Right lobe of liver (tissue), 6 donors: ENCODE data around the gene PSMB7. TPM values are rescaled to one million over a fixed set of nuclear protein-coding genes. Genes with fewer than 3 reads are reported as not detected.

Source experiments
- ATAC-seq, 4 donors: fragments of 200-7000 bp; cut with Tn5 transposase; one replicate each; pipeline ENCODE4 v1.9.1; 2020; ENCODE audit warnings: mild to moderate bottlenecking in 4 of 4, moderate library complexity in 4 of 4
- DNase-seq, 3 donors: peaks; one replicate each; pipeline ENCODE4 v3.0.0-alpha.2; 2020
- H3K27ac ChIP-seq, 3 donors: fragments of 200-600 bp; one replicate each; pipeline ENCODE4 v1.8.0; 2022
- H3K27me3 ChIP-seq, 2 donors: fragments of 200-600 bp; one replicate each; pipeline ENCODE4 v1.8.0; 2022
- H3K36me3 ChIP-seq, 4 donors: fragments of 200-600 bp; sonication (generic) in 1 of 4; one replicate each; pipeline versions ENCODE4 v1.5.1 to v1.8.0; 2017 to 2022; ENCODE audit warnings: control low read depth in 1 of 4
- H3K4me1 ChIP-seq, 4 donors: fragments of 200-600 bp; sonication (generic) in 1 of 4; one replicate each; pipeline versions ENCODE4 v1.5.1 to v1.8.0; 2017 to 2022; ENCODE audit warnings: control low read depth in 1 of 4
- H3K4me3 ChIP-seq, 3 donors: fragments of 200-600 bp; one replicate each; pipeline ENCODE4 v1.8.0; 2022
- H3K9me3 ChIP-seq, 4 donors: fragments of 200-600 bp; sonication (generic) in 1 of 4; one replicate each; pipeline versions ENCODE4 v1.5.1 to v1.8.0; 2017 to 2022; ENCODE audit warnings: control low read depth in 1 of 4
- POLR2A ChIP-seq: fragments of 450-650 bp; IDR thresholded peaks from one replicate; pipeline ENCODE4 v1.6.1; 2017; ENCODE audit warnings: antibody characterized with exemption, mild to moderate bottlenecking
- WGBS: methylation state at CpG from one replicate; pipeline ENCODE4 v1.1.6; 2018; ENCODE audit warnings: low coverage, low lambda C conversion rate; ENCODE audit not compliant: insufficient coverage; ENCODE audit errors: missing lambda C conversion rate; 5-methylcytosine and 5-hydroxymethylcytosine counted together
- intact Hi-C, 2 donors: fragments of 100-400 bp; cut with DNase I; formaldehyde crosslinking; loops; one replicate each; pipeline versions ENCODE4 v1.11.2 to v1.14.1; 2022
- total RNA-seq, 6 experiments: library from RNA; depleted of rRNA in 2 of 6; stranded (reverse); fragments of >200 nt in 2 of 6; fragmentation: NEBNext Ultra II Directional in 3 of 6; extraction: Animal tissue kit (Norgen Biotek cat#: 25700) in 3 of 6; gene quantifications; one replicate each; pipeline versions ENCODE4 v1.1.0 to v1.2.4, GENCODE V29; 2016 to 2023
- TF ChIP-seq, protein P1 (sequence below), 4 donors: fragments of 200-600 bp in 3 of 4; fragments of 450-650 bp in 1 of 4; IDR thresholded peaks; one replicate each; pipeline versions ENCODE4 v1.5.1 to v1.8.0; 2016 to 2022; ENCODE audit warnings: antibody characterized with exemption in 4 of 4, mild to moderate bottlenecking in 2 of 4
- donor health status: DM: no; HTN: yes; CAD: no.
- donor health status: DM: no; HTN: no; CAD: no.
- donor health status: DM: no; HTN: no; CAD: no.
- donor health status: DM: no; HTN: yes; CAD: no.
- donor health status: DM: no; HTN: yes; CAD: no.

Gene PSMB7
- total RNA-seq, 6 experiments from 2014 or later = 76.4 to 196 (median 96.8) TPM

DNA sequence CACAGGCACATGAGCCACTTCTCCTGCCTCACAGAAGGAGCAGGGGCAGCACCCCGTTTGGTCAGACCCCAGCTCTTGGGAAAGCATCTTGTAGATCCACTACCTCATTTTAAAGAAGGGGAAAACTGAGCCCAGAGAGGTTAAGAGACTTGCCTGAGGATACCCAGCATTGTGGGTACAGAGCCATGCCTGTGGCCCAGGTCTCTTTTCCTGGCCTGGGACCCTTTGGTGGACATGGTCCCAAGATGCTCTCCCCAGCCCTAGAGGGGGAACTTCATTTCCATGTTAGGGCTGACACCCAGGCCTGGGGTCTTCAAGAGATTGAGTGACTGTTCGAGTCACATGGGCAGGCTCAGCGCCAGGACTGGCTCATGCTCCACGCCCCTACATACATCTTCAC, 93.3 kb downstream of the PSMB7 start:
- TF ChIP-seq POLR2A = no peak
- TF ChIP-seq, protein P1, sequence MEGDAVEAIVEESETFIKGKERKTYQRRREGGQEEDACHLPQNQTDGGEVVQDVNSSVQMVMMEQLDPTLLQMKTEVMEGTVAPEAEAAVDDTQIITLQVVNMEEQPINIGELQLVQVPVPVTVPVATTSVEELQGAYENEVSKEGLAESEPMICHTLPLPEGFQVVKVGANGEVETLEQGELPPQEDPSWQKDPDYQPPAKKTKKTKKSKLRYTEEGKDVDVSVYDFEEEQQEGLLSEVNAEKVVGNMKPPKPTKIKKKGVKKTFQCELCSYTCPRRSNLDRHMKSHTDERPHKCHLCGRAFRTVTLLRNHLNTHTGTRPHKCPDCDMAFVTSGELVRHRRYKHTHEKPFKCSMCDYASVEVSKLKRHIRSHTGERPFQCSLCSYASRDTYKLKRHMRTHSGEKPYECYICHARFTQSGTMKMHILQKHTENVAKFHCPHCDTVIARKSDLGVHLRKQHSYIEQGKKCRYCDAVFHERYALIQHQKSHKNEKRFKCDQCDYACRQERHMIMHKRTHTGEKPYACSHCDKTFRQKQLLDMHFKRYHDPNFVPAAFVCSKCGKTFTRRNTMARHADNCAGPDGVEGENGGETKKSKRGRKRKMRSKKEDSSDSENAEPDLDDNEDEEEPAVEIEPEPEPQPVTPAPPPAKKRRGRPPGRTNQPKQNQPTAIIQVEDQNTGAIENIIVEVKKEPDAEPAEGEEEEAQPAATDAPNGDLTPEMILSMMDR (IDR thresholded peaks at IDR 0.05) = no peak
- Histone ChIP-seq H3K27ac (no peak overlapping the region), H3K36me3 (peaks cover 3 to 32% (median 13%) of the 10 kb centered on the region in 4 donors), H3K27me3 (no peaks in the 10 kb centered on the region), H3K4me3 (no peak overlapping the region), H3K4me1 (no peaks in the 10 kb centered on the region), H3K9me3 (no peaks in the 10 kb centered on the region)
- whole genome bisulfite sequencing = 83% methylated on average over 1 of the region's 4 CpGs
- no peak for DNase-seq
- intact Hi-C loops = loop anchor here in 1 of 2 donors (10.0 kb wide), 1 partner anchor 187 kb away; no protein-coding TSS in a partner anchor
- no peak for ATAC-seq

DNA sequence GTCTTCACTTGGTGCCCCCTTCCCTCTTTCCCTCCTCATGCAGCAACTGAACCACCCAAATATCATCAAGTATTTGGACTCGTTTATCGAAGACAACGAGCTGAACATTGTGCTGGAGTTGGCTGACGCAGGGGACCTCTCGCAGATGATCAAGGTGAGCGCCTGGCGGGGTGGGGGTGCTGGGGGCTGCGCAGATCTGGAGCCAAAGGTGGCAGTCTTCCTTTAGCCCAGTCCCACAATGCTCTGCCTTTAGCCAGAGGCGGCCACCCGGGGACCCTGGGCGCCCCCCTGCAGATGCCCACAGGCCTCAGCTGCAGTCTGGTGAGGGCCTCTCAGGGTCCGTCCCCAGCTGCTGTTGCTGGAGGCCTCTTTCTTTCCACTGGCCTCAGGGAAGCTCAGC, 93.8 kb downstream of the PSMB7 start:
- H3K4me3 ChIP-seq = no peak overlapping the region
- DNase-seq (no peak), ATAC-seq (no peak)
- intact Hi-C loops = loop anchor here in 1 of 2 donors (10.0 kb wide), 1 partner anchor 187 kb away; no protein-coding TSS in a partner anchor
- TF ChIP-seq POLR2A = no peak
- TF ChIP-seq, protein P1 (IDR thresholded peaks at IDR 0.05) = no peak
- H3K9me3 ChIP-seq = no peaks in the 10 kb centered on the region
- H3K4me1 ChIP-seq = no peaks in the 10 kb centered on the region
- H3K36me3 ChIP-seq = peaks cover 3 to 27% (median 12%) of the 10 kb centered on the region in 4 donors
- H3K27ac ChIP-seq = no peak overlapping the region
- H3K27me3 ChIP-seq = no peaks in the 10 kb centered on the region
- WGBS = 93% methylated on average over 5 of the region's 12 CpGs

DNA sequence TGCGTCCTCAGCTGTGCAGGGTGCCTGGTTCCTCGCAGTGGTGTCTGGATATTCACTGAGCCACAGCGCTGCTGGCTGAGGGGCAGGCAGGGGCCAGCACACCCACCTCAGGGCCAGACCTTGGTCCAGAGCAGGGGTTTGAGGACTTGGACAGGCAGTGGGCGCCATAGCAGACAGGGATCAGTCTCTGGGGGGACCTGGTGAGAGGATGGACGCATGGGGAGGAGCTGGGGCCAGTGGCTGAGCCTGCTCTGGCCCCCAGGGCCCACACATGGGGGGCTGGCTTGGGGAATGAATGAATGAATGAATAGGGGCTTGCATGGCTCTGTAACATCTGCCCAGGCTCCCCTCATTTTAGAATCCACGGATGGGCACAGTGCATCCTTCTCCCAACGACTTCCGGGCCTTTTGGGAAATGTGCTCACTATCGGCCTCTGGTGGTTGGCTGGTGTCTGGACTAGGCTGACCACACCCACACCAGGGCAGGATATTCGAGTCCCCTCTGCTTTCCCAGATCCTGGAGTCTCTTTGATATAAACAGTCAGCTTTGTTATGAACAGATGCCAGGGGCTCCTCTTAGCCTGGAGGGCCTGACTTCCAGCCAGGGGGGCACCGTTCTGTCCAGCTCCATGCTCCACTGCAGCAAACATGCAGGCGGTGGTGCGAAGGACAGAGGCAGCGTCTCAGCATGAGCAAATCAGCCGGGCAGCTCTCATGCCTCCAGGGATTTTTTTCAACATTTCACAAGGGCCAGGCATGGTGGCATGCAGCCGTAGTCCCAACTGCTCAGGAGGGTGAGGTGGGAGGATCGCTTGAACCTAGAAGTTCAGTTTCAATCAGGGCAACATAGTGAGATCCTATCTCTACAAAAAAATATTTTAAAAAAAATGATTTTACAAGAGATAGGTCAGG, 94.9 kb downstream of the PSMB7 start:
- H3K36me3 ChIP-seq = peaks cover 3 to 29% (median 16%) of the 10 kb centered on the region in 4 donors
- peak; percentile 75 to 91 (median 85) for ATAC-seq
- H3K4me3 ChIP-seq = no peak overlapping the region

DNA sequence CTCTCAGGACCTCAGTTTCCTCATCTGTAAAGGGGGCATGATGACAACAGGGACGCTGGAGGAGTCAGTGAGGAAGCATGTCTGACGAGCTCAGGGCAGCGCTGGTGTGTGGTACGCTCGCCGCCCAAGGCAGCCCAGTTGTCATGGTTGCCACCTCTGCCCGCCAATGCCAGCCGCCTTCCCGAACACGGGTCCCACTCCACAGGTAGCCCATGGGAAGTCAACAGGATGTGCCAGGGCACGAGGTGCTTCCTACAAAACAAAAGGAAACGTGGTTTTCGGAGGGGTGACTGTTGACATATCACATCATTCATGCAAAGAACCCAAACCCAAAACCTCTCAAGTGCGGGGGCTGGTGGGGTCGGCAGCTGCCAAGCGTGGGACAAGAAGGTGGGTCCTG, 99.4 kb downstream of the PSMB7 start:
- H3K36me3 ChIP-seq = peaks cover 0 to 49% (median 5%) of the 10 kb centered on the region in 4 donors
- WGBS = 61% methylated on average over 6 of the region's 16 CpGs
- H3K27ac ChIP-seq = no peak overlapping the region
- ATAC-seq (no peak), DNase-seq (no peak)
- H3K4me3 ChIP-seq = no peak overlapping the region
- intact Hi-C loops = loop anchor here in 1 of 2 donors (10.0 kb wide), 1 partner anchor 181 kb away; no protein-coding TSS in a partner anchor
- no peaks in the 10 kb centered on the region for H3K27me3 ChIP-seq
- no peaks in the 10 kb centered on the region for H3K9me3 ChIP-seq
- H3K4me1 ChIP-seq = no peaks in the 10 kb centered on the region
- TF ChIP-seq POLR2A = no peak
- TF ChIP-seq, protein P1 (IDR thresholded peaks at IDR 0.05) = no peak

More for the DNA sequence above, 94.9 kb downstream of the PSMB7 start:
- DNase-seq = peak; percentile 51 to 77 (median 74)
- TF ChIP-seq, protein P1 (IDR thresholded peaks at IDR 0.05) = peak; percentile 76 to 83 (median 82)
- no peak for TF ChIP-seq POLR2A
- H3K27ac ChIP-seq = no peak overlapping the region
- no peaks in the 10 kb centered on the region for H3K4me1 ChIP-seq
- no peaks in the 10 kb centered on the region for H3K27me3 ChIP-seq
- 87% methylated on average over 2 of the region's 17 CpGs for WGBS
- intact Hi-C loops = loop anchor here in 1 of 2 donors (10.0 kb wide), 1 partner anchor 186 kb away; no protein-coding TSS in a partner anchor
- no peaks in the 10 kb centered on the region for H3K9me3 ChIP-seq
